Left cardiac atrium (tissue), 4 donors: Measurements from ENCODE around the gene PDLIM4. TPM values are rescaled to one million over a fixed set of nuclear protein-coding genes. Genes with fewer than 3 reads are reported as not detected.

Experiments
- ATAC-seq, 2 donors: fragments of 200-7000 bp; cut with Tn5 transposase; one replicate each; pipeline ENCODE4 v1.9.1; 2020; ENCODE audit warnings: mild to moderate bottlenecking in 2 of 2, moderate library complexity in 2 of 2
- DNase-seq: peaks from one replicate; pipeline ENCODE4 v3.0.0-alpha.2; 2020
- intact Hi-C, 2 donors: fragments of 100-400 bp; cut with DNase I; formaldehyde crosslinking; loops; one replicate each; pipeline versions ENCODE4 v1.14.1 to v1.15.1; 2022 to 2023
- total RNA-seq, 2 donors: library from RNA; stranded (reverse); fragmentation: NEBNext Ultra II Directional; extraction: Animal tissue kit (Norgen Biotek cat#: 25700); gene quantifications; one replicate each; pipeline ENCODE4 v1.2.1, GENCODE V29; 2021
- donor health status: DM: no; HTN: yes; CAD: no.
- donor health status: DM: no; HTN: yes; CAD: no; lungs with severe emphysema.
- donor health status: DM: yes; HTN: yes; CAD: no.
- donor health status: Dilated cardiomyopathy.

The PDLIM4 gene
- total RNA-seq, 2 donors from 2014 or later, result 12.4 to 38.5 TPM

- no peak for DNase-seq
- no peak for ATAC-seq
- intact Hi-C loops, result loop anchor here in 1 of 2 donors (5.0 kb wide), 1 partner anchor 35 kb away; the partner anchor contains the start of gene P4HA2
Measured at GRCh38 chr5:132261881-132262845, 4.7 kb downstream of the PDLIM4 start.

- DNase-seq, result no peak
- no peak for ATAC-seq
- intact Hi-C loops, result loop anchor here in 1 of 2 donors (5.0 kb wide), 1 partner anchor 36 kb away; the partner anchor contains the start of gene P4HA2
Measured at GRCh38 chr5:132262882-132263547, 5.5 kb downstream of the PDLIM4 start.

GRCh38 chr5:132263548-132264261 is 6.2 kb downstream of the PDLIM4 start:
- ATAC-seq (peak in 1 of 2 donors; percentile 66), DNase-seq (peak; percentile 74)
- intact Hi-C loops, result loop anchor here in 1 of 2 donors (5.0 kb wide), 1 partner anchor 36 kb away; the partner anchor contains the start of gene P4HA2

- intact Hi-C loops, result loop anchor here in 1 of 2 donors (5.0 kb wide), 1 partner anchor 37 kb away; the partner anchor contains the start of gene P4HA2
- no peak for DNase-seq
- no peak for ATAC-seq
Measured at GRCh38 chr5:132264546-132265335, 7.2 kb downstream of the PDLIM4 start.

GRCh38 chr5:132265336-132266030 is 8.0 kb downstream of the PDLIM4 start:
- intact Hi-C loops, result no loop called here
- ATAC-seq (peak; percentile 70 to 78), DNase-seq (peak; percentile 73)

GRCh38 chr5:132266031-132266835 is 8.7 kb downstream of the PDLIM4 start:
- no peak for DNase-seq
- intact Hi-C loops, result no loop called here

GRCh38 chr5:132266836-132267160 is 9.3 kb downstream of the PDLIM4 start:
- intact Hi-C loops, result no loop called here
- no peak for ATAC-seq

More at GRCh38 chr5:132266031-132266835, 8.7 kb downstream of the PDLIM4 start:
- no peak for ATAC-seq

GRCh38 chr5:132267166-132267739 is 9.8 kb downstream of the PDLIM4 start:
- intact Hi-C loops, result no loop called here
- ATAC-seq (no peak), DNase-seq (no peak)

More at GRCh38 chr5:132266836-132267160, 9.3 kb downstream of the PDLIM4 start:
- DNase-seq, result no peak

- intact Hi-C loops, result no loop called here
- DNase-seq (no peak), ATAC-seq (no peak)
Measured at GRCh38 chr5:132267931-132268768, 10.7 kb downstream of the PDLIM4 start.

GRCh38 chr5:132268769-132269551 is 11.5 kb downstream of the PDLIM4 start:
- no peak for DNase-seq
- intact Hi-C loops, result no loop called here
- no peak for ATAC-seq

- DNase-seq (no peak), ATAC-seq (no peak)
- intact Hi-C loops, result no loop called here
Measured at GRCh38 chr5:132269635-132270334, 12.3 kb downstream of the PDLIM4 start.

GRCh38 chr5:132270335-132270665 is 12.8 kb downstream of the PDLIM4 start:
- intact Hi-C loops, result no loop called here
- DNase-seq (no peak), ATAC-seq (no peak)

GRCh38 chr5:132270706-132271105 is 13.2 kb downstream of the PDLIM4 start:
- ATAC-seq (no peak), DNase-seq (no peak)
- intact Hi-C loops, result no loop called here
